ENCODE data around the gene DOCK3.
A peak's percentile ranks its signal among the peaks of the same experiment; 100 is the strongest.

Gene DOCK3

GRCh38 chr3:50734985-50735384, 60.3 kb downstream of the DOCK3 start:
- Histone ChIP-seq H3K27me3 (ENCODE audit: insufficient read depth, low read depth, severe bottlenecking) (no peaks in the 10 kb centered on the region), H3K4me3 (ENCODE audit: low read depth, low read length) (no peak overlapping the region), H3K36me3 (no peaks in the 10 kb centered on the region), H3K9me3 (ENCODE audit: severe bottlenecking) (no peaks in the 10 kb centered on the region), H3K27ac (no peak overlapping the region)
- DNase-seq, result no peak
- TF ChIP-seq, protein P1, sequence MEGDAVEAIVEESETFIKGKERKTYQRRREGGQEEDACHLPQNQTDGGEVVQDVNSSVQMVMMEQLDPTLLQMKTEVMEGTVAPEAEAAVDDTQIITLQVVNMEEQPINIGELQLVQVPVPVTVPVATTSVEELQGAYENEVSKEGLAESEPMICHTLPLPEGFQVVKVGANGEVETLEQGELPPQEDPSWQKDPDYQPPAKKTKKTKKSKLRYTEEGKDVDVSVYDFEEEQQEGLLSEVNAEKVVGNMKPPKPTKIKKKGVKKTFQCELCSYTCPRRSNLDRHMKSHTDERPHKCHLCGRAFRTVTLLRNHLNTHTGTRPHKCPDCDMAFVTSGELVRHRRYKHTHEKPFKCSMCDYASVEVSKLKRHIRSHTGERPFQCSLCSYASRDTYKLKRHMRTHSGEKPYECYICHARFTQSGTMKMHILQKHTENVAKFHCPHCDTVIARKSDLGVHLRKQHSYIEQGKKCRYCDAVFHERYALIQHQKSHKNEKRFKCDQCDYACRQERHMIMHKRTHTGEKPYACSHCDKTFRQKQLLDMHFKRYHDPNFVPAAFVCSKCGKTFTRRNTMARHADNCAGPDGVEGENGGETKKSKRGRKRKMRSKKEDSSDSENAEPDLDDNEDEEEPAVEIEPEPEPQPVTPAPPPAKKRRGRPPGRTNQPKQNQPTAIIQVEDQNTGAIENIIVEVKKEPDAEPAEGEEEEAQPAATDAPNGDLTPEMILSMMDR (IDR thresholded peaks at IDR 0.05; ENCODE audit: low read depth, low read length), result no peak

GRCh38 chr3:50737193-50737905, 62.6 kb downstream of the DOCK3 start:
- no peak for DNase-seq
- TF ChIP-seq, protein P1 (IDR thresholded peaks at IDR 0.05; ENCODE audit: low read depth, low read length), result no peak
- Histone ChIP-seq H3K9me3 (ENCODE audit: severe bottlenecking) (no peaks in the 10 kb centered on the region), H3K27ac (no peak overlapping the region), H3K4me3 (ENCODE audit: low read depth, low read length) (no peak overlapping the region), H3K36me3 (no peaks in the 10 kb centered on the region), H3K27me3 (ENCODE audit: insufficient read depth, low read depth, severe bottlenecking) (no peaks in the 10 kb centered on the region)

- Histone ChIP-seq H3K27ac (0 out of 2 replicates have a peak overlapping the region, but pooled peaks have one; percentile 1), H3K4me3 (ENCODE audit: low read depth, low read length) (no peak overlapping the region), H3K27me3 (ENCODE audit: insufficient read depth, low read depth, severe bottlenecking) (no peaks in the 10 kb centered on the region), H3K9me3 (ENCODE audit: severe bottlenecking) (no peaks in the 10 kb centered on the region), H3K36me3 (no peaks in the 10 kb centered on the region)
- DNase-seq, result peak; percentile 26
- TF ChIP-seq, protein P1 (IDR thresholded peaks at IDR 0.05; ENCODE audit: low read depth, low read length), result no peak
Observed at GRCh38 chr3:50737906-50738598, 63.3 kb downstream of the DOCK3 start.

DNA sequence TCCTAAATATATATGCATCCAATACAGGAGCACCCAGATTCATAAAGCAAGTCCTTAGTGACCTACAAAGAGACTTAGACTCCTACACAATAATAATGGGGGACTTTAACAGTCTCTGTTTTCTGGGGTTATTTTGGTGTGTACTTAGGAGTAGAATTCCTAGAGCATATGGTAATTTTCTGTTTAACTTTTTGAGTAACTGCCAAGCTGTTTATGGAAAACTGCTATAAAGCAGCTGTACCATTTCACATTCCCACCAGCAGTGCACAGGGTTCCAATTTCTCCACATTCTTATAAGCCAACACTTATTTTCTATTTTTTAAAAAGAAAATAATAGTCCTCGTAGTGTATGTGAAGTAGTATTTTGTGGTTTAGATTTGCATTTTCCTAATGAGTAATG, 68.9 kb downstream of the DOCK3 start:
- Histone ChIP-seq H3K9me3 (ENCODE audit: severe bottlenecking) (no peaks in the 10 kb centered on the region), H3K27me3 (ENCODE audit: insufficient read depth, low read depth, severe bottlenecking) (no peaks in the 10 kb centered on the region), H3K4me3 (ENCODE audit: low read depth, low read length) (no peak overlapping the region), H3K27ac (no peak overlapping the region), H3K36me3 (no peaks in the 10 kb centered on the region)
- TF ChIP-seq, protein P1 (IDR thresholded peaks at IDR 0.05; ENCODE audit: low read depth, low read length), result no peak
- DNase-seq, result no peak

GRCh38 chr3:50749822-50750221, 75.1 kb downstream of the DOCK3 start:
- no peak for DNase-seq
- no peak overlapping the region for H3K27ac ChIP-seq

More at GRCh38 chr3:50749822-50750221, 75.1 kb downstream of the DOCK3 start:
- H3K27me3 ChIP-seq (ENCODE audit: insufficient read depth, low read depth, severe bottlenecking), result no peaks in the 10 kb centered on the region
- no peak overlapping the region for H3K4me3 ChIP-seq (ENCODE audit: low read depth, low read length)
- TF ChIP-seq, protein P1 (IDR thresholded peaks at IDR 0.05; ENCODE audit: low read depth, low read length), result no peak
- no peaks in the 10 kb centered on the region for H3K9me3 ChIP-seq (ENCODE audit: severe bottlenecking)
- H3K36me3 ChIP-seq, result no peaks in the 10 kb centered on the region
